HCT116 (cell line): ENCODE measurements around the gene TEFM. TPM values are rescaled to one million over a fixed set of nuclear protein-coding genes. Genes with fewer than 3 reads are reported as not detected.
A peak's percentile ranks its signal among the peaks of the same experiment; 100 is the strongest.

Source experiments
- ATAC-seq: fragments of 200-7000 bp; cut with Tn5 transposase; 2 replicates; pipeline ENCODE4 v1.9.1; 2020; ENCODE audit warnings: mild to moderate bottlenecking, moderate library complexity
- BruUV-seq: library from RNA; stranded (reverse); fragments of 400-500 nt; replicated peaks from 2 replicates; lab custom pipeline; 2021; lab: Mats Ljungman, UMichigan
- CTCF ChIA-PET: fragments of 300-600 bp; sonication (Branson Sonifier 250); formaldehyde crosslinking; loops from one replicate; lab custom pipeline; 2021; ENCODE audit warnings: antibody characterized with exemption; lab: Charles Lee
- POLR2A ChIA-PET: fragments of 300-600, 350-600 bp; sonication (Branson Sonifier 250); formaldehyde crosslinking; loops from one replicate; lab custom pipeline; 2021; ENCODE audit warnings: antibody characterized with exemption; lab: Charles Lee
- RAD21 ChIA-PET, 2 experiments: fragments of 300-600 bp; sonication (Branson Sonifier 250); formaldehyde crosslinking; loops; one replicate each; lab custom pipeline; 2023; ENCODE audit warnings: low total read pairs in 2 of 2; ENCODE audit not compliant: uncharacterized antibody in 2 of 2, unreplicated experiment in 2 of 2, low non-redundant PET in 1 of 2; lab: Charles Lee
- DNase-seq: peaks from one replicate; pipeline ENCODE4 v3.0.0-alpha.2; 2010; ENCODE audit warnings: low read depth, low spot score
- H2AFZ ChIP-seq: fragments of 200-600 bp; shearing (Covaris generic), sonication (generic); 2 replicates; pipeline ENCODE4 v1.6.1; 2017; ENCODE audit warnings: low read depth, mixed run types, mixed read lengths, antibody characterized with exemption, low read length; ENCODE audit not compliant: poor library complexity, severe bottlenecking
- H3K27ac ChIP-seq: 2 replicates; pipeline ENCODE4 v1.5.1; 2012; ENCODE audit warnings: low read depth, low read length
- H3K27me3 ChIP-seq: fragments of 200-600 bp; sonication (generic); 2 replicates; pipeline ENCODE4 v1.6.1; 2016; ENCODE audit warnings: mixed run types, low read length, mixed read lengths; ENCODE audit not compliant: insufficient read depth
- H3K36me3 ChIP-seq, 2 experiments: fragments of 200-500 bp in 1 of 2; fragments of 200-600 bp in 1 of 2; sonication (Bioruptor generic) in 1 of 2; sonication (generic) in 1 of 2; 2 replicates each; pipeline versions ENCODE4 v1.5.1 to v1.6.1; 2014 to 2016; ENCODE audit warnings: low read length in 2 of 2, inconsistent platforms in 1 of 2, mixed read lengths in 1 of 2, mixed run types in 1 of 2; ENCODE audit not compliant: insufficient read depth in 2 of 2, control insufficient read depth in 1 of 2
- H3K4me1 ChIP-seq, 2 experiments: fragments of 200-600 bp in 1 of 2; sonication (generic) in 1 of 2; 2 replicates each; pipeline versions ENCODE4 v1.5.1 to v1.6.1; 2012 to 2017; ENCODE audit warnings: low read length in 2 of 2, inconsistent platforms in 1 of 2, mild to moderate bottlenecking in 1 of 2, mixed read lengths in 1 of 2, mixed run types in 1 of 2, moderate library complexity in 1 of 2; ENCODE audit not compliant: insufficient read depth in 2 of 2, control insufficient read depth in 1 of 2
- H3K4me2 ChIP-seq: fragments of 200-600 bp; sonication (generic); 2 replicates; pipeline ENCODE4 v1.6.1; 2017; ENCODE audit warnings: mixed run types, low read length, mixed read lengths
- H3K4me3 ChIP-seq, 2 experiments: fragments of 200-600 bp in 1 of 2; sonication (generic) in 1 of 2; replicated peaks in 1 of 2; 2 replicates each; pipeline ENCODE4 v1.5.1; 2011 to 2016; ENCODE audit warnings: low read length in 2 of 2, control low read depth in 1 of 2, low read depth in 1 of 2, mild to moderate bottlenecking in 1 of 2, mixed read lengths in 1 of 2, mixed run types in 1 of 2
- H3K79me2 ChIP-seq: fragments of 200-600 bp; sonication (generic); 2 replicates; pipeline ENCODE4 v1.6.1; 2017; ENCODE audit warnings: mild to moderate bottlenecking, mixed run types, low read length, moderate library complexity, mixed read lengths; ENCODE audit not compliant: insufficient read depth
- H3K9ac ChIP-seq: fragments of 200-600 bp; sonication (generic); 2 replicates; pipeline ENCODE4 v1.6.1; 2016; ENCODE audit warnings: low read length, mixed read lengths
- H3K9me2 ChIP-seq: fragments of 200-600 bp; sonication (generic), shearing (Covaris generic); 2 replicates; pipeline ENCODE4 v1.6.1; 2017; ENCODE audit warnings: mixed run types, mild to moderate bottlenecking, moderate library complexity; ENCODE audit not compliant: insufficient read depth
- H3K9me3 ChIP-seq, 2 experiments: fragments of 200-500 bp in 1 of 2; fragments of 200-600 bp in 1 of 2; sonication (Bioruptor generic) in 1 of 2; sonication (generic) in 1 of 2; 2 replicates each; pipeline ENCODE4 v1.6.1; 2014 to 2017; ENCODE audit warnings: low read length in 2 of 2, mixed read lengths in 2 of 2, inconsistent platforms in 1 of 2, low read depth in 1 of 2, mild to moderate bottlenecking in 1 of 2, mixed run types in 1 of 2, moderate library complexity in 1 of 2; ENCODE audit not compliant: control insufficient read depth in 1 of 2, insufficient read depth in 1 of 2
- H4K20me1 ChIP-seq: fragments of 200-600 bp; sonication (generic), shearing (Covaris generic); 2 replicates; pipeline ENCODE4 v1.6.1; 2017; ENCODE audit warnings: mixed run types, mild to moderate bottlenecking, moderate library complexity; ENCODE audit not compliant: insufficient read depth
- CTCF ChIP-seq, 3 experiments: fragments of 200-600 bp in 1 of 3; sonication (generic) in 1 of 3; IDR thresholded peaks in 2 of 3; conservative IDR thresholded peaks in 1 of 3; 2 replicates each; pipeline ENCODE4 v1.5.1; 2012 to 2017; ENCODE audit warnings: low read depth in 2 of 3, low read length in 2 of 3, antibody characterized with exemption in 1 of 3, borderline replicate concordance in 1 of 3, control low read depth in 1 of 3, mild to moderate bottlenecking in 1 of 3, mixed read lengths in 1 of 3, mixed run types in 1 of 3, moderate library complexity in 1 of 3; ENCODE audit not compliant: insufficient read depth in 1 of 3
- EGR1 ChIP-seq: IDR thresholded peaks from 2 replicates; pipeline ENCODE4 v1.6.1; 2012; ENCODE audit warnings: low read depth
- EZH2 ChIP-seq: fragments of 200-600 bp; sonication (generic); IDR thresholded peaks from 2 replicates; pipeline ENCODE4 v1.6.1; 2017; ENCODE audit warnings: antibody characterized with exemption, mixed run types
- EZH2phosphoT487 ChIP-seq: fragments of 200-600 bp; IDR thresholded peaks from 2 replicates; pipeline ENCODE4 v1.6.1; 2018; ENCODE audit warnings: antibody characterized with exemption, borderline replicate concordance
- YY1 ChIP-seq: IDR thresholded peaks from 2 replicates; pipeline ENCODE4 v1.6.1; 2011; ENCODE audit warnings: low read length, low read depth, moderate library complexity, mild to moderate bottlenecking; ENCODE audit not compliant: insufficient replicate concordance; ENCODE audit errors: extremely low read depth
- ZBTB33 ChIP-seq: IDR thresholded peaks from 2 replicates; pipeline ENCODE4 v1.6.1; 2011; ENCODE audit warnings: mild to moderate bottlenecking, low read length, moderate library complexity; ENCODE audit not compliant: insufficient replicate concordance; ENCODE audit errors: extremely low read depth
- intact Hi-C: fragments of 100-400 bp; cut with micrococcal nuclease; formaldehyde crosslinking; loops from 2 replicates; pipeline ENCODE4 v1.10.0; 2022
- total RNA-seq: library from RNA; stranded (reverse); gene quantifications from one replicate; pipeline ENCODE4 v1.2.1, GENCODE V29; 2021; ENCODE audit not compliant: unreplicated experiment

The TEFM gene
- total RNA-seq, 1 experiment from 2014 or later, result 13.1 TPM

GRCh38 chr17:30922235-30923030 is 16.4 kb upstream of the TEFM start:
- Histone ChIP-seq H3K36me3 (no peaks in the 10 kb centered on the region; a peak in 1 of 4 replicates), H3K79me2 (no peaks in the 10 kb centered on the region), H3K27me3 (no peaks in the 10 kb centered on the region), H4K20me1 (no peaks in the 10 kb centered on the region), H3K9me3 (no peaks in the 10 kb centered on the region), H3K4me2 (peak overlapping the region; percentile 88), H3K9ac (peak overlapping the region; percentile 67), H3K4me3 (peak overlapping the region; percentile 53 to 63), H3K27ac (peak overlapping the region; percentile 18; the same call in 1 of the 2 replicates), H2AFZ (no peak overlapping the region), H3K9me2 (no peaks in the 10 kb centered on the region), H3K4me1 (peaks cover 5 to 24% of the 10 kb centered on the region in 2 experiments; a peak in 3 of 4 replicates)
- no peak for TF ChIP-seq EZH2
- TF ChIP-seq CTCF (IDR thresholded peaks at IDR 0.05 in 2 of 3, conservative IDR thresholded peaks at IDR 0.05 in 1 of 3; ENCODE audit: borderline replicate concordance in 1 of 3, insufficient read depth in 1 of 3, low read depth in 2 of 3, low read length in 2 of 3), result no peak
- TF ChIP-seq EGR1, result no peak
- no peak for TF ChIP-seq YY1
- no peak for TF ChIP-seq EZH2phosphoT487
- no peak for TF ChIP-seq ZBTB33
- ChIA-PET POLR2A (no interaction called here), RAD21 (interaction anchor here in 1 of 2 experiments (0.6 kb wide), 1 partner anchor 553 kb away, joined by 3 read pairs; no protein-coding TSS in a partner anchor), CTCF (no interaction called here)
- no TSS peak for BruUV-seq
- ATAC-seq (peak; percentile 63), DNase-seq (no peak)
- intact Hi-C loops, result no loop called here
